GM12878 (cell line): Measurements from ENCODE around the gene LMOD1. TPM values are rescaled to one million over a fixed set of nuclear protein-coding genes. Genes with fewer than 3 reads are reported as not detected.

ENCODE experiments used
- ATAC-seq: fragments of 200-7000 bp; cut with Tn5 transposase; 3 replicates; pipeline ENCODE4 v1.9.1; 2020; ENCODE audit warnings: mild to moderate bottlenecking, moderate library complexity
- BruUV-seq: library from RNA; stranded (reverse); fragments of 400-500 nt; replicated peaks from 2 replicates; lab custom pipeline; 2021; lab: Mats Ljungman, UMichigan
- CTCF ChIA-PET: fragments of 300-600 bp; sonication (Branson Sonifier 250); formaldehyde crosslinking; extraction: SDS; loops from one replicate; lab custom pipeline; 2021; ENCODE audit warnings: inconsistent platforms; lab: Yijun Ruan, JAX
- POLR2A ChIA-PET: fragments of 350-600 bp; formaldehyde crosslinking; extraction: SDS; loops from one replicate; lab custom pipeline; 2021; ENCODE audit warnings: inconsistent platforms; lab: Charles Lee
- RAD21 ChIA-PET: fragments of 300-600 bp; sonication (Branson Sonifier 250); formaldehyde crosslinking; loops from one replicate; lab custom pipeline; 2023; ENCODE audit warnings: antibody characterized with exemption; ENCODE audit not compliant: unreplicated experiment; lab: Charles Lee
- SMC1A ChIA-PET: fragments of 300-600 bp; sonication (Branson Sonifier 250); formaldehyde crosslinking; loops from one replicate; lab custom pipeline; 2023; ENCODE audit not compliant: unreplicated experiment, uncharacterized antibody; lab: Charles Lee
- DNase-seq: peaks from one replicate; pipeline ENCODE4 v3.0.0-alpha.2; 2011; ENCODE audit warnings: low read depth, low spot score
- FAIRE-seq: peaks from 3 replicates; lab custom pipeline; 2011; peaks lifted over from hg19 to GRCh38; lab: Jason Lieb, UNC
- H2AFZ ChIP-seq: 2 replicates; pipeline ENCODE4 v1.6.0; 2011; ENCODE audit warnings: low read depth, low read length, control low read depth; ENCODE audit not compliant: control insufficient read depth
- H3K27ac ChIP-seq: 2 replicates; pipeline ENCODE4 v1.5.1; 2011; ENCODE audit warnings: control low read depth; ENCODE audit not compliant: control insufficient read depth, insufficient read depth
- H3K27me3 ChIP-seq, 2 experiments: replicated peaks in 1 of 2; 2 replicates each; pipeline versions ENCODE4 v1.6.0 to v1.6.1; 2011; ENCODE audit warnings: low read length in 1 of 2; ENCODE audit not compliant: control insufficient read depth in 2 of 2, insufficient read depth in 2 of 2
- H3K36me3 ChIP-seq, 2 experiments: 2 replicates each; pipeline ENCODE4 v1.5.1; 2011; ENCODE audit warnings: low read length in 1 of 2; ENCODE audit not compliant: control insufficient read depth in 2 of 2, insufficient read depth in 2 of 2
- H3K4me1 ChIP-seq: 2 replicates; pipeline ENCODE4 v1.6.1; 2011; ENCODE audit warnings: mild to moderate bottlenecking, low read length, moderate library complexity, mixed read lengths; ENCODE audit not compliant: control insufficient read depth, insufficient read depth
- H3K4me2 ChIP-seq: 2 replicates; pipeline ENCODE4 v1.6.0; 2011; ENCODE audit warnings: control low read depth; ENCODE audit not compliant: control insufficient read depth, insufficient read depth
- H3K4me3 ChIP-seq: fragments of 200-600 bp; sonication (generic); 2 replicates; pipeline ENCODE4 v1.5.1; 2016
- H3K79me2 ChIP-seq: 2 replicates; pipeline ENCODE4 v1.6.0; 2011; ENCODE audit warnings: low read length; ENCODE audit not compliant: control insufficient read depth, insufficient read depth
- H3K9ac ChIP-seq: 2 replicates; pipeline ENCODE4 v1.8.0; 2011; ENCODE audit warnings: low read length, control low read depth, mixed read lengths; ENCODE audit not compliant: control insufficient read depth, insufficient read depth
- H3K9me3 ChIP-seq: replicated peaks from 3 replicates; pipeline ENCODE4 v1.5.1; 2011; ENCODE audit warnings: mild to moderate bottlenecking, low read length; ENCODE audit not compliant: control insufficient read depth, insufficient read depth
- H4K20me1 ChIP-seq: 2 replicates; pipeline ENCODE4 v1.6.0; 2011; ENCODE audit not compliant: control insufficient read depth, insufficient read depth
- CBX5 ChIP-seq: sonication (generic); IDR thresholded peaks from 2 replicates; pipeline ENCODE4 v1.6.1; 2016; ENCODE audit warnings: low read depth, moderate library complexity, mild to moderate bottlenecking, inconsistent platforms
- HDAC6 ChIP-seq: fragments of 200-600 bp; sonication (generic); IDR thresholded peaks from one replicate; pipeline ENCODE4 v1.8.0; 2017; ENCODE audit warnings: antibody characterized with exemption; ENCODE audit not compliant: unreplicated experiment
- HSF1 ChIP-seq: fragments of 150-350 bp; IDR thresholded peaks from 2 replicates; pipeline ENCODE4 v1.6.1; 2014; ENCODE audit warnings: mild to moderate bottlenecking, low read depth, low read length
- KDM1A ChIP-seq: fragments of 200-600 bp; sonication (generic); IDR thresholded peaks from 2 replicates; pipeline ENCODE4 v1.6.1; 2016; ENCODE audit warnings: borderline replicate concordance
- NR2C1 ChIP-seq: fragments of 450-650 bp; IDR thresholded peaks from 2 replicates; pipeline ENCODE4 v1.6.1; 2017; ENCODE audit warnings: antibody characterized with exemption, mild to moderate bottlenecking, moderate library complexity
- POU2F2 ChIP-seq: IDR thresholded peaks from 3 replicates; pipeline ENCODE4 v1.6.1; 2011; ENCODE audit warnings: low read depth, mild to moderate bottlenecking, low read length, borderline replicate concordance
- RUNX3 ChIP-seq: IDR thresholded peaks from 2 replicates; pipeline ENCODE4 v1.6.1; 2012; ENCODE audit warnings: low read length, inconsistent platforms
- SP1 ChIP-seq: IDR thresholded peaks from one replicate; pipeline ENCODE4 v1.6.1; 2011; ENCODE audit warnings: low read depth, low read length
- SREBF2 ChIP-seq: IDR thresholded peaks from 2 replicates; pipeline ENCODE4 v1.6.1; 2012; ENCODE audit warnings: mild to moderate bottlenecking, low read length
- STAT1 ChIP-seq: fragments of 450-650 bp; conservative IDR thresholded peaks from 2 replicates; pipeline ENCODE4 v1.6.1; 2014; ENCODE audit warnings: antibody characterized with exemption, mild to moderate bottlenecking
- TAF1 ChIP-seq: IDR thresholded peaks from 2 replicates; pipeline ENCODE4 v1.6.1; 2011; ENCODE audit warnings: mild to moderate bottlenecking, low read depth, low read length, borderline replicate concordance
- ZNF384 ChIP-seq: IDR thresholded peaks from 2 replicates; pipeline ENCODE4 v1.6.1; 2012; ENCODE audit warnings: low read depth, mild to moderate bottlenecking, low read length, improper control_type of control experiment, borderline replicate concordance
- ZNF687 ChIP-seq: fragments of 450-650 bp; IDR thresholded peaks from 2 replicates; pipeline ENCODE4 v1.6.1; 2017; ENCODE audit warnings: mild to moderate bottlenecking, moderate library complexity
- WGBS: methylation state at CpG from one replicate; pipeline ENCODE4 v1.1.6; 2016; ENCODE audit warnings: low lambda C conversion rate; ENCODE audit not compliant: insufficient replicate concordance, insufficient coverage; ENCODE audit errors: missing lambda C conversion rate; 5-methylcytosine and 5-hydroxymethylcytosine counted together
- in situ Hi-C: fragments of 300-500 bp; cut with MboI; formaldehyde crosslinking; loops from 9 replicates; pipeline ENCODE4 v1.14.3; 2018; ENCODE audit warnings: mixed read lengths
- intact Hi-C: fragments of 100-400 bp; cut with micrococcal nuclease; formaldehyde crosslinking; loops from one replicate; pipeline ENCODE4 v1.14.2; 2022; ENCODE audit not compliant: unreplicated experiment
- polyA plus RNA-seq, 11 experiments: library from polyadenylated mRNA; depleted of rRNA in 4 of 11; unstranded in 6 of 11; stranded (reverse) in 5 of 11; fragments of >200 nt; fragmentation: Nextera tagmentation in 4 of 11; fragmentation: Illumina TruSeq in 1 of 11; extraction: Ambion mirVana in 4 of 11; extraction: Trizol in 1 of 11; gene quantifications; 1 replicate in 1 of 11; 2 replicates in 10 of 11; pipeline versions ENCODE4 v1.2.1 to v1.2.3, GENCODE V29; 2011 to 2016; ENCODE audit warnings: inconsistent platforms in 2 of 11, missing spikeins in 2 of 11, low read depth in 1 of 11
- total RNA-seq, 4 experiments: library from RNA; depleted of rRNA in 3 of 4; stranded (reverse); fragments of >200 nt in 3 of 4; fragmentation: Illumina TruSeq in 1 of 4; extraction: Trizol in 1 of 4; gene quantifications; 2 replicates each; pipeline versions ENCODE4 v1.2.1 to v1.2.3, GENCODE V29; 2013 to 2021

Gene LMOD1
- total and polyA plus RNA-seq, 10 of the 15 experiments (the other 5 are each of a cell fraction or from before 2014, with no cell fraction given) = 0.15 TPM; not detected in 9

- Histone ChIP-seq H3K36me3 (peaks cover 0 to 9% of the 10 kb centered on the region in 2 experiments; a peak in 1 of 4 replicates), H3K79me2 (peaks cover 22% of the 10 kb centered on the region), H3K4me3 (no peak overlapping the region; the same call in 1 of the 2 replicates), H3K4me2 (no peak overlapping the region), H2AFZ (no peak overlapping the region), H4K20me1 (no peaks in the 10 kb centered on the region), H3K27ac (no peak overlapping the region), H3K27me3 (0 out of 4 replicates have a peak, but pooled peaks cover 0 to 2% of the 10 kb centered on the region in 2 experiments), H3K9ac (no peak overlapping the region), H3K9me3 (no peaks in the 10 kb centered on the region), H3K4me1 (peaks cover 3% of the 10 kb centered on the region)
- TF ChIP-seq KDM1A (no peak), SREBF2 (no peak), CBX5 (no peak), TAF1 (no peak), HSF1 (no peak), ZNF687 (no peak), ZNF384 (no peak), HDAC6 (no peak), STAT1 (no peak), SP1 (no peak), NR2C1 (no peak), POU2F2 (no peak), RUNX3 (no peak)
- WGBS = 74% methylated on average over 2 of the region's 2 CpGs
- intact Hi-C loops = no loop called here
- RAD21 ChIA-PET = interaction anchor here (1.3 to 1.6 kb wide), 2 partner anchors 14 to 25 kb away, joined by 3 to 5 read pairs; partner anchors contain the start of gene ELF3
- BruUV-seq = no TSS peak
- SMC1A ChIA-PET = interaction anchor here (1.2 to 1.5 kb wide), 3 partner anchors 15 to 129 kb away, joined by 3 to 4 read pairs (median 4); no protein-coding TSS in a partner anchor
- FAIRE-seq (no peak), DNase-seq (no peak), ATAC-seq (no peak)
- CTCF ChIA-PET = interaction anchor here (0.6 to 1.9 kb wide), 7 partner anchors 15 to 405 kb away, joined by 3 to 12 read pairs (median 4); partner anchors contain the start of gene ELF3
- POLR2A ChIA-PET = interaction anchor here (1.1 kb wide), 1 partner anchor 12 kb away, joined by 3 read pairs; no protein-coding TSS in a partner anchor
- in situ Hi-C loops = no loop called here
Observed at GRCh38 chr1:201985355-201985754, 39.0 kb upstream of the LMOD1 start.
